Posterior cingulate gyrus (tissue), 11 donors: ENCODE data around the gene WDR64.
A peak's percentile ranks its signal among the peaks of the same experiment; 100 is the strongest.
"Not testable (repeated sequence)": the region's sequence is repeated elsewhere in the genome, so short reads cannot be mapped to it uniquely, and the experiment has no call there.

Experiments used
- DNase-seq, 10 donors: peaks; one replicate each; pipeline versions ENCODE4 v3.0.0 to v3.0.0-alpha.2; 2020 to 2021; ENCODE audit warnings: mixed read lengths in 3 of 10
- intact Hi-C: fragments of 100-400 bp; cut with DNase I; formaldehyde crosslinking; loops from one replicate; pipeline ENCODE4 v1.15.1; 2023

WDR64 gene

GRCh38 chr1:241825581-241825980 lies 173.5 kb downstream of the WDR64 start:
- no peak for DNase-seq

GRCh38 chr1:241826613-241827012 lies 174.5 kb downstream of the WDR64 start:
- intact Hi-C loops, DNase-seq: not testable (repeated sequence)

More at GRCh38 chr1:241825581-241825980, 173.5 kb downstream of the WDR64 start:
- intact Hi-C loops: no loop called here

GRCh38 chr1:241827264-241827663 lies 175.2 kb downstream of the WDR64 start:
- intact Hi-C loops: no loop called here
- no peak for DNase-seq

GRCh38 chr1:241828463-241829021 lies 176.5 kb downstream of the WDR64 start:
- peak in 2 of 10 donors; percentile 12 to 17 for DNase-seq

GRCh38 chr1:241829468-241829867 lies 177.4 kb downstream of the WDR64 start:
- intact Hi-C loops: no loop called here
- DNase-seq: no peak

More at GRCh38 chr1:241828463-241829021, 176.5 kb downstream of the WDR64 start:
- intact Hi-C loops: no loop called here

- DNase-seq: no peak
- intact Hi-C loops: loop anchor here (2.0 to 5.0 kb wide), 2 partner anchors 224 to 303 kb away; partner anchors contain the start of gene KMO
These were observed 182.8 kb downstream of the WDR64 start for GRCh38 chr1:241834733-241835377.

- no peak for DNase-seq
- intact Hi-C loops: no loop called here
These were observed 184.9 kb downstream of the WDR64 start for GRCh38 chr1:241836941-241837340.

- intact Hi-C loops: no loop called here
- DNase-seq: no peak
These were observed 185.3 kb downstream of the WDR64 start for GRCh38 chr1:241837416-241837815.

GRCh38 chr1:241837901-241838300 lies 185.8 kb downstream of the WDR64 start:
- DNase-seq: no peak
- intact Hi-C loops: no loop called here

- no peak for DNase-seq
- intact Hi-C loops: no loop called here
These were observed 186.8 kb downstream of the WDR64 start for GRCh38 chr1:241838897-241839296.

GRCh38 chr1:241839369-241839979 lies 187.4 kb downstream of the WDR64 start:
- intact Hi-C loops: no loop called here
- DNase-seq: no peak

- DNase-seq: no peak
- intact Hi-C loops: no loop called here
These were observed 188.1 kb downstream of the WDR64 start for GRCh38 chr1:241840164-241840563.

- intact Hi-C loops: no loop called here
- DNase-seq: no peak
These were observed 189.6 kb downstream of the WDR64 start for GRCh38 chr1:241841691-241842090.

- DNase-seq: no peak
- intact Hi-C loops: no loop called here
These were observed 190.5 kb downstream of the WDR64 start for GRCh38 chr1:241842565-241842964.

- no peak for DNase-seq
- intact Hi-C loops: no loop called here
These were observed 192.5 kb downstream of the WDR64 start for GRCh38 chr1:241844593-241844992.

- DNase-seq: no peak
- intact Hi-C loops: loop anchor here (5.0 kb wide), 1 partner anchor 204 kb away; the partner anchor contains the start of genes CHML and OPN3
These were observed 194.3 kb downstream of the WDR64 start for GRCh38 chr1:241846375-241846774.

- DNase-seq: no peak
- intact Hi-C loops: loop anchor here (5.0 kb wide), 1 partner anchor 205 kb away; the partner anchor contains the start of genes CHML and OPN3
These were observed 194.9 kb downstream of the WDR64 start for GRCh38 chr1:241846862-241847539.

- no peak for DNase-seq
- intact Hi-C loops: loop anchor here (5.0 kb wide), 1 partner anchor 205 kb away; the partner anchor contains the start of genes CHML and OPN3
These were observed 195.4 kb downstream of the WDR64 start for GRCh38 chr1:241847540-241847795.

- peak; percentile 83 to 98 (median 89) for DNase-seq
- intact Hi-C loops: loop anchor here (5.0 kb wide), 1 partner anchor 206 kb away; the partner anchor contains the start of genes CHML and OPN3
These were observed 196.0 kb downstream of the WDR64 start, which contains the start of gene EXO1 for GRCh38 chr1:241847796-241848685. TSS of gene EXO1 (plus strand) at chr1:241848204. CDS start at chr1:241850426, 2,222 bp downstream.
